ENCODE data around the gene P2RX7.

P2RX7 gene

DNA sequence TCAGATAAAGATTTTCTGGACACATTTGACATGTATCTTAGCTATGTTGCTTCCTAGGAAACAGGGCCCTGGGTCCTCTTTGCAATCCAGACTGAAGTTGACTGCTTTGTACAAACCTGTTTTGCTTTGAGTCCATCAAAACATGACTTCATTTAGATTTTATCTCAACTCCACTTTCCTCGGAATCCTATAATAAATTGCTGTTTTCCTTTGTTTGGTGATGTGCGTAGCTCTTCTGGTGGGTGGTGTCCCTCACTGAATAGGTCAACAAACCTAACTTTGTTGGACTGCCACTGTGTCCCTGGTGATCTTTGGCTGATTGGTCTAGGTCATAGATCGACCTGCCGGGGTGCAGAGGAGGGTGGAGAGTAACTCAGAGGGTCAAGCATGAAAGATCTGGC lies 735 bp upstream of the P2RX7 start:
- DNase-seq (no peak), ATAC-seq (ENCODE audit: insufficient read depth, low read depth) (no peak)
- Histone ChIP-seq H3K9me3 (ENCODE audit: insufficient read depth, low read length, severe bottlenecking) (no peaks in the 10 kb centered on the region), H3K4me1 (ENCODE audit: insufficient read depth, low read length) (peaks cover 39% of the 10 kb centered on the region), H3K4me2 (ENCODE audit: insufficient read depth, low read length) (no peak overlapping the region), H3K9ac (ENCODE audit: low read depth, low read length) (no peak overlapping the region), H4K20me1 (ENCODE audit: insufficient read depth, low read length) (no peaks in the 10 kb centered on the region), H3K4me3 (ENCODE audit: low read depth in 1 of 2, low read length in 2 of 2) (no peak overlapping the region), H3K79me2 (ENCODE audit: insufficient read depth, low read length) (no peaks in the 10 kb centered on the region), H3K27me3 (ENCODE audit: insufficient read depth, low read length, poor library complexity) (no peaks in the 10 kb centered on the region), H2AFZ (ENCODE audit: low read depth, low read length) (no peak overlapping the region), H3K27ac (ENCODE audit: low read length) (no peak overlapping the region), H3K36me3 (ENCODE audit: insufficient read depth, low read length) (no peaks in the 10 kb centered on the region)
- TF ChIP-seq EZH2 (IDR thresholded peaks at IDR 0.05; ENCODE audit: borderline replicate concordance, low read depth, low read length, severe bottlenecking): no peak
- TF ChIP-seq, protein P1, sequence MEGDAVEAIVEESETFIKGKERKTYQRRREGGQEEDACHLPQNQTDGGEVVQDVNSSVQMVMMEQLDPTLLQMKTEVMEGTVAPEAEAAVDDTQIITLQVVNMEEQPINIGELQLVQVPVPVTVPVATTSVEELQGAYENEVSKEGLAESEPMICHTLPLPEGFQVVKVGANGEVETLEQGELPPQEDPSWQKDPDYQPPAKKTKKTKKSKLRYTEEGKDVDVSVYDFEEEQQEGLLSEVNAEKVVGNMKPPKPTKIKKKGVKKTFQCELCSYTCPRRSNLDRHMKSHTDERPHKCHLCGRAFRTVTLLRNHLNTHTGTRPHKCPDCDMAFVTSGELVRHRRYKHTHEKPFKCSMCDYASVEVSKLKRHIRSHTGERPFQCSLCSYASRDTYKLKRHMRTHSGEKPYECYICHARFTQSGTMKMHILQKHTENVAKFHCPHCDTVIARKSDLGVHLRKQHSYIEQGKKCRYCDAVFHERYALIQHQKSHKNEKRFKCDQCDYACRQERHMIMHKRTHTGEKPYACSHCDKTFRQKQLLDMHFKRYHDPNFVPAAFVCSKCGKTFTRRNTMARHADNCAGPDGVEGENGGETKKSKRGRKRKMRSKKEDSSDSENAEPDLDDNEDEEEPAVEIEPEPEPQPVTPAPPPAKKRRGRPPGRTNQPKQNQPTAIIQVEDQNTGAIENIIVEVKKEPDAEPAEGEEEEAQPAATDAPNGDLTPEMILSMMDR (IDR thresholded peaks at IDR 0.05; ENCODE audit: borderline replicate concordance, extremely low read depth, low read length, poor library complexity, severe bottlenecking): no peak

DNA sequence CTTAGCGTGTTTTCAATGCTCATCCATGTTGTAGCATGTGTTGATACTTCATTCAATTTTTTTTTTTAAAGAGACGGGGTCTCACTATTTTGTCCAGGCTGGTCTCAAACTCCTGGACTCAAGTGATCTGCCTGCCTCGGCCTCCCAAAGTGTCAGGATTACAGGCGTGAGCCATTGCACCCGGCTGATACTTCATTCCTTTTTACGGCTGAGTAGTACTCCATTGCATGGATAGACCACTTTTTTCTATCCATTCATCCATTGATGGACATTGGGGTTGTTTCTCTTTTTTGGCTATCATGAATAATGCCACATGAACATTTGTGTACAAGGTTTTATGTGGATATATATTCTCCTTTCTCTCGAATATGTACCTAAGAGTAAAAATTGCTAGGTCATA lies 1.2 kb downstream of the P2RX7 start:
- no peak for ATAC-seq (ENCODE audit: insufficient read depth, low read depth)

DNA sequence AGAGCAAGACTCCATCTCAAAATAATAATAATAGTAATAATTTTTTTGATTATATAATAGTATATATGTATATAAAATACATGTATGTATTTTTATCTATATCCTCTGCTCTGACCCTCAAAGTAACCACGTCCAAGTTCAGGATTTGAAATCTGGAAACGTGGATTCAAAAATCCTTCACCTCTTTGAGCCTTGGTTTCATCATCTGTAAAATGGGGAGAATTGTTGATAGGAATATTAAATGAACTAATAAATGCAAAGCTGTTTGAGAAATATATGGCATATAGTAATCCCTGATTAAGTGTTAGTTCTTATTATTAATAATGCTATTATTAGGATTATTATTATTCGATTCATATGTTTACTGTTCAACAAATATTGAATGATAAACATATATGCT lies 2.6 kb downstream of the P2RX7 start:
- H3K79me2 ChIP-seq (ENCODE audit: insufficient read depth, low read length): no peaks in the 10 kb centered on the region
- no peak overlapping the region for H3K27ac ChIP-seq (ENCODE audit: low read length)
- H3K27me3 ChIP-seq (ENCODE audit: insufficient read depth, low read length, poor library complexity): no peaks in the 10 kb centered on the region
- H3K9ac ChIP-seq (ENCODE audit: low read depth, low read length): no peak overlapping the region
- DNase-seq: no peak
- H3K4me2 ChIP-seq (ENCODE audit: insufficient read depth, low read length): no peak overlapping the region
- H4K20me1 ChIP-seq (ENCODE audit: insufficient read depth, low read length): no peaks in the 10 kb centered on the region
- no peak for ATAC-seq (ENCODE audit: insufficient read depth, low read depth)
- TF ChIP-seq EZH2 (IDR thresholded peaks at IDR 0.05; ENCODE audit: borderline replicate concordance, low read depth, low read length, severe bottlenecking): no peak
- TF ChIP-seq, protein P1 (IDR thresholded peaks at IDR 0.05; ENCODE audit: borderline replicate concordance, extremely low read depth, low read length, poor library complexity, severe bottlenecking): no peak
- H3K9me3 ChIP-seq (ENCODE audit: insufficient read depth, low read length, severe bottlenecking): no peaks in the 10 kb centered on the region
- H3K4me3 ChIP-seq (ENCODE audit: low read depth in 1 of 2, low read length in 2 of 2): no peak overlapping the region
- no peak overlapping the region for H2AFZ ChIP-seq (ENCODE audit: low read depth, low read length)
- peaks cover 19% of the 10 kb centered on the region for H3K4me1 ChIP-seq (ENCODE audit: insufficient read depth, low read length)
- H3K36me3 ChIP-seq (ENCODE audit: insufficient read depth, low read length): no peaks in the 10 kb centered on the region

More for the DNA sequence above, 1.2 kb downstream of the P2RX7 start:
- TF ChIP-seq, protein P1 (IDR thresholded peaks at IDR 0.05; ENCODE audit: borderline replicate concordance, extremely low read depth, low read length, poor library complexity, severe bottlenecking): no peak
- TF ChIP-seq EZH2 (IDR thresholded peaks at IDR 0.05; ENCODE audit: borderline replicate concordance, low read depth, low read length, severe bottlenecking): no peak
- Histone ChIP-seq H3K4me2 (ENCODE audit: insufficient read depth, low read length) (peak overlapping the region; percentile 76), H3K36me3 (ENCODE audit: insufficient read depth, low read length) (no peaks in the 10 kb centered on the region), H3K27ac (ENCODE audit: low read length) (no peak overlapping the region), H3K79me2 (ENCODE audit: insufficient read depth, low read length) (no peaks in the 10 kb centered on the region), H4K20me1 (ENCODE audit: insufficient read depth, low read length) (no peaks in the 10 kb centered on the region), H3K9ac (ENCODE audit: low read depth, low read length) (no peak overlapping the region; the same call in 1 of the 2 replicates), H3K4me3 (ENCODE audit: low read depth in 1 of 2, low read length in 2 of 2) (peak overlapping the region in 1 of 2 experiments; percentile 55; a peak in 2 of 4 replicates), H3K27me3 (ENCODE audit: insufficient read depth, low read length, poor library complexity) (no peaks in the 10 kb centered on the region), H3K9me3 (ENCODE audit: insufficient read depth, low read length, severe bottlenecking) (no peaks in the 10 kb centered on the region), H2AFZ (ENCODE audit: low read depth, low read length) (peak overlapping the region; percentile 9; the same call in 1 of the 2 replicates), H3K4me1 (ENCODE audit: insufficient read depth, low read length) (peaks cover 30% of the 10 kb centered on the region)
- DNase-seq: no peak

DNA sequence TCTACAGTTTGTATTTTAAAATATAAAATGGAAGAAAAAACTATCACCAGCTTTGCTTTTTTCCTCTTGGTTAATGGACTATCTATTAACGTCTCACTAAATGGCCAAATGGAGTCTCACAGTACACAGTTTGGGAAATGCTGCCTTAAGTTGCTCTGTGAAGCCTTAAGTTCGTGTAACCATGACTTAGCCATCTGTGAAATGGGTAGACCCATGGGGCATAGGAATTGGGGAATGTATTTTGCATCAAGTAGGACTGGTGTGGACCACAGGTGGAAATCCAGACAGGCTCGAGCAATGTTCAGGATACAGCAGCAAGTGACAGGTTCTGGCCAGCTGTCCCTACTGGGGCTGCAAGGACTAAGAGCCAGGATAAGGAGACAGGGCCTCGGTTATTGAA lies 4.8 kb downstream of the P2RX7 start:
- ATAC-seq (ENCODE audit: insufficient read depth, low read depth): no peak
- H3K36me3 ChIP-seq (ENCODE audit: insufficient read depth, low read length): no peaks in the 10 kb centered on the region
- H3K9me3 ChIP-seq (ENCODE audit: insufficient read depth, low read length, severe bottlenecking): no peaks in the 10 kb centered on the region
- no peaks in the 10 kb centered on the region for H4K20me1 ChIP-seq (ENCODE audit: insufficient read depth, low read length)
- no peaks in the 10 kb centered on the region for H3K79me2 ChIP-seq (ENCODE audit: insufficient read depth, low read length)
- H3K27ac ChIP-seq (ENCODE audit: low read length): no peak overlapping the region
- no peak overlapping the region for H3K4me2 ChIP-seq (ENCODE audit: insufficient read depth, low read length)
- no peak overlapping the region for H2AFZ ChIP-seq (ENCODE audit: low read depth, low read length)
- H3K4me1 ChIP-seq (ENCODE audit: insufficient read depth, low read length): peaks cover 17% of the 10 kb centered on the region
- H3K27me3 ChIP-seq (ENCODE audit: insufficient read depth, low read length, poor library complexity): no peaks in the 10 kb centered on the region
- no peak for TF ChIP-seq EZH2 (IDR thresholded peaks at IDR 0.05; ENCODE audit: borderline replicate concordance, low read depth, low read length, severe bottlenecking)
- TF ChIP-seq, protein P1 (IDR thresholded peaks at IDR 0.05; ENCODE audit: borderline replicate concordance, extremely low read depth, low read length, poor library complexity, severe bottlenecking): no peak
- H3K9ac ChIP-seq (ENCODE audit: low read depth, low read length): no peak overlapping the region
- no peak for DNase-seq
- H3K4me3 ChIP-seq (ENCODE audit: low read depth in 1 of 2, low read length in 2 of 2): no peak overlapping the region

Data from DND-41 (cell line).